Hepatocyte (in vitro differentiated cells): ENCODE measurements around the gene CACNA1F. TPM values are rescaled to one million over a fixed set of nuclear protein-coding genes. Genes with fewer than 3 reads are reported as not detected.

ENCODE experiments used
- DNase-seq: peaks from one replicate; pipeline ENCODE4 v3.0.0-alpha.2; 2016; ENCODE audit warnings: low spot score
- H2AFZ ChIP-seq: fragments of 200-600 bp; sonication (generic); 2 replicates; pipeline ENCODE4 v1.6.0; 2016; ENCODE audit warnings: antibody characterized with exemption, mild to moderate bottlenecking
- H3K27ac ChIP-seq: fragments of 200-600 bp; sonication (generic); 2 replicates; pipeline ENCODE4 v1.5.1; 2016; ENCODE audit warnings: mild to moderate bottlenecking
- H3K27me3 ChIP-seq: fragments of 200-600 bp; sonication (generic); 2 replicates; pipeline ENCODE4 v1.6.1; 2016
- H3K36me3 ChIP-seq: fragments of 200-600 bp; sonication (generic); replicated peaks from 2 replicates; pipeline ENCODE4 v1.5.1; 2016; ENCODE audit warnings: low read depth; ENCODE audit not compliant: insufficient read depth
- H3K4me1 ChIP-seq: fragments of 200-600 bp; sonication (generic); 2 replicates; pipeline ENCODE4 v1.5.1; 2016; ENCODE audit warnings: mild to moderate bottlenecking, moderate library complexity; ENCODE audit not compliant: insufficient read depth
- H3K4me2 ChIP-seq: fragments of 200-600 bp; sonication (generic); 2 replicates; pipeline ENCODE4 v1.6.0; 2016
- H3K4me3 ChIP-seq: fragments of 200-600 bp; sonication (generic); 2 replicates; pipeline ENCODE4 v1.5.1; 2016; ENCODE audit warnings: mild to moderate bottlenecking
- H3K79me2 ChIP-seq: fragments of 200-600 bp; sonication (generic); 2 replicates; pipeline ENCODE4 v1.6.0; 2017; ENCODE audit warnings: mild to moderate bottlenecking
- H3K9me2 ChIP-seq: fragments of 200-600 bp; sonication (generic); replicated peaks from 2 replicates; pipeline ENCODE4 v1.6.0; 2017; ENCODE audit warnings: mild to moderate bottlenecking; ENCODE audit not compliant: insufficient read depth
- H3K9me3 ChIP-seq: fragments of 200-600 bp; sonication (generic); 2 replicates; pipeline ENCODE4 v1.5.1; 2016; ENCODE audit warnings: low read depth, mild to moderate bottlenecking
- H4K20me1 ChIP-seq: fragments of 200-600 bp; sonication (generic); 2 replicates; pipeline ENCODE4 v1.6.0; 2016; ENCODE audit warnings: mild to moderate bottlenecking; ENCODE audit not compliant: insufficient read depth, poor library complexity, severe bottlenecking
- EZH2 ChIP-seq: fragments of 200-600 bp; sonication (generic); IDR thresholded peaks from 2 replicates; pipeline ENCODE4 v1.6.1; 2016; ENCODE audit warnings: antibody characterized with exemption, mild to moderate bottlenecking, borderline replicate concordance
- EZH2phosphoT487 ChIP-seq: fragments of 200-600 bp; sonication (generic); IDR thresholded peaks from one replicate; pipeline ENCODE4 v1.6.1; 2018; ENCODE audit warnings: antibody characterized with exemption, mild to moderate bottlenecking, low read depth, moderate library complexity; ENCODE audit not compliant: unreplicated experiment, severe bottlenecking
- WGBS: methylation state at CpG from one replicate; pipeline ENCODE4 v1.1.6; 2016; ENCODE audit warnings: low lambda C conversion rate; ENCODE audit errors: missing lambda C conversion rate; 5-methylcytosine and 5-hydroxymethylcytosine counted together
- polyA plus RNA-seq: library from polyadenylated mRNA; unstranded; fragments of >200 nt; fragmentation: Nextera tagmentation; extraction: Ambion mirVana; gene quantifications from 2 replicates; pipeline ENCODE4 v1.2.1, GENCODE V29; 2016
- total RNA-seq: library from RNA; depleted of rRNA; stranded (reverse); fragments of >200 nt; gene quantifications from 2 replicates; pipeline ENCODE4 v1.2.3, GENCODE V29; 2014
- TF ChIP-seq, protein P1 (sequence below): fragments of 200-600 bp; sonication (generic); IDR thresholded peaks from 2 replicates; pipeline ENCODE4 v1.5.1; 2016; ENCODE audit warnings: antibody characterized with exemption, mild to moderate bottlenecking; ENCODE audit not compliant: poor library complexity

CACNA1F gene
- total and polyA plus RNA-seq, 2 experiments from 2014 or later: 0.27 to 1.6 TPM

GRCh38 chrX:49160908-49161307, 72.2 kb downstream of the CACNA1F start:
- no peaks in the 10 kb centered on the region for H3K9me3 ChIP-seq
- no peaks in the 10 kb centered on the region for H3K79me2 ChIP-seq
- H3K4me3 ChIP-seq: no peak overlapping the region
- TF ChIP-seq EZH2phosphoT487: no peak
- TF ChIP-seq, protein P1, sequence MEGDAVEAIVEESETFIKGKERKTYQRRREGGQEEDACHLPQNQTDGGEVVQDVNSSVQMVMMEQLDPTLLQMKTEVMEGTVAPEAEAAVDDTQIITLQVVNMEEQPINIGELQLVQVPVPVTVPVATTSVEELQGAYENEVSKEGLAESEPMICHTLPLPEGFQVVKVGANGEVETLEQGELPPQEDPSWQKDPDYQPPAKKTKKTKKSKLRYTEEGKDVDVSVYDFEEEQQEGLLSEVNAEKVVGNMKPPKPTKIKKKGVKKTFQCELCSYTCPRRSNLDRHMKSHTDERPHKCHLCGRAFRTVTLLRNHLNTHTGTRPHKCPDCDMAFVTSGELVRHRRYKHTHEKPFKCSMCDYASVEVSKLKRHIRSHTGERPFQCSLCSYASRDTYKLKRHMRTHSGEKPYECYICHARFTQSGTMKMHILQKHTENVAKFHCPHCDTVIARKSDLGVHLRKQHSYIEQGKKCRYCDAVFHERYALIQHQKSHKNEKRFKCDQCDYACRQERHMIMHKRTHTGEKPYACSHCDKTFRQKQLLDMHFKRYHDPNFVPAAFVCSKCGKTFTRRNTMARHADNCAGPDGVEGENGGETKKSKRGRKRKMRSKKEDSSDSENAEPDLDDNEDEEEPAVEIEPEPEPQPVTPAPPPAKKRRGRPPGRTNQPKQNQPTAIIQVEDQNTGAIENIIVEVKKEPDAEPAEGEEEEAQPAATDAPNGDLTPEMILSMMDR: no peak
- no peak for TF ChIP-seq EZH2
- no peak for DNase-seq
- H3K36me3 ChIP-seq: no peaks in the 10 kb centered on the region
- H3K27ac ChIP-seq: no peak overlapping the region
- no peak overlapping the region for H3K4me2 ChIP-seq
- no peaks in the 10 kb centered on the region for H3K4me1 ChIP-seq
- H2AFZ ChIP-seq: no peak overlapping the region
- 90% methylated on average over 2 of the region's 2 CpGs for WGBS
- no peaks in the 10 kb centered on the region for H3K27me3 ChIP-seq
- no peaks in the 10 kb centered on the region for H4K20me1 ChIP-seq
- no peaks in the 10 kb centered on the region for H3K9me2 ChIP-seq

DNA sequence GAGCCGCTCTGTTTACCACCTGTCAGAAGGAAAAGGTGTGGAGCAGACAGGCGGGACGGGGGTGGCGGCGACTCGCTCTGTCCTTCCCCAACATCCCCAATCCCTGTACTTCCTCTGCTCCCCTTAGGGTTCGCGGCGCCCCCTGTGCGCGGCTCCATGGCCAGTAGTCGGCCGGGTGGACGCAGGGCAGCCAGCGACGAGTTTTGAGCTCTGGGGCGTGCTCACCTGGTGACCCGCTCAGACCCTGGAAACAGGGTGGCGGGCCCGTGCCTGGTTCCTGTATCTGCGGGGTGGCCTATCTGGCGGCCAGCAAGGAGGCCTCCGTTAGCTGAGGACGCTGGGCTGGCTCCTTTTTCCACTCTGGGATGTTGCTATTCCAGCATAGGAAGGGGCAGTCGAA, 75.9 kb downstream of the CACNA1F start:
- H3K4me1 ChIP-seq: no peaks in the 10 kb centered on the region
- no peak overlapping the region for H3K27ac ChIP-seq
- H3K4me3 ChIP-seq: no peak overlapping the region
- H2AFZ ChIP-seq: no peak overlapping the region
- no peaks in the 10 kb centered on the region for H3K9me3 ChIP-seq
- TF ChIP-seq EZH2phosphoT487: no peak
- no peak for TF ChIP-seq EZH2
- TF ChIP-seq, protein P1: no peak
- H3K4me2 ChIP-seq: no peak overlapping the region
- DNase-seq: no peak
- H3K36me3 ChIP-seq: no peaks in the 10 kb centered on the region
- WGBS: 75% methylated on average over 16 of the region's 25 CpGs
- H4K20me1 ChIP-seq: no peaks in the 10 kb centered on the region
- H3K79me2 ChIP-seq: no peaks in the 10 kb centered on the region
- no peaks in the 10 kb centered on the region for H3K27me3 ChIP-seq
- H3K9me2 ChIP-seq: no peaks in the 10 kb centered on the region

- peak overlapping the region; percentile 83 for H2AFZ ChIP-seq
- H4K20me1 ChIP-seq: no peaks in the 10 kb centered on the region
- peak overlapping the region; percentile 82 for H3K4me2 ChIP-seq
- 50% methylated on average over 43 of the region's 65 CpGs for WGBS
- no peaks in the 10 kb centered on the region for H3K9me2 ChIP-seq
- H3K27me3 ChIP-seq: no peaks in the 10 kb centered on the region
- H3K4me3 ChIP-seq: no peak overlapping the region
- no peaks in the 10 kb centered on the region for H3K79me2 ChIP-seq
- peak overlapping the region; percentile 99 for H3K27ac ChIP-seq
- peak; percentile 91 for DNase-seq
- H3K4me1 ChIP-seq: no peaks in the 10 kb centered on the region
- no peaks in the 10 kb centered on the region for H3K9me3 ChIP-seq
- TF ChIP-seq EZH2phosphoT487: no peak
- TF ChIP-seq, protein P1: peak; percentile 66
- no peak for TF ChIP-seq EZH2
- no peaks in the 10 kb centered on the region for H3K36me3 ChIP-seq
Observed at GRCh38 chrX:49155900-49156837, 77.0 kb downstream of the CACNA1F start.
